ENCODE results near the gene CSN1S1.

GRCh38 chr4:69936566-69936965, 5.7 kb downstream of the CSN1S1 start:
- TF ChIP-seq CTCF (IDR thresholded peaks at IDR 0.05) (no peak), POLR2A (IDR thresholded peaks at IDR 0.05) (no peak)

Measured in sigmoid colon (tissue), 3 donors.